NCI-H2081 treated with DMSO at 0.1 percent for 48 hours (cell line): ENCODE results near the gene RAB26.

Experiments used
- DNase-seq: peaks from one replicate; lab custom pipeline; 2025; lab: John Stamatoyannopoulos, UW

Gene RAB26

GRCh38 chr16:2142942-2143877 is 5.2 kb upstream of the RAB26 start:
- DNase-seq: no peak

- DNase-seq: no peak
Observed at GRCh38 chr16:2143878-2144485, 4.4 kb upstream of the RAB26 start.

- DNase-seq: no peak
Observed at GRCh38 chr16:2145843-2146242, 2.6 kb upstream of the RAB26 start.

- DNase-seq: no peak
Observed at GRCh38 chr16:2147378-2147777, 1.0 kb upstream of the RAB26 start.

- no peak for DNase-seq
Observed at GRCh38 chr16:2148714-2149629, 547 bp downstream of the RAB26 start.

- DNase-seq: no peak
Observed at GRCh38 chr16:2149630-2150417, 1.4 kb downstream of the RAB26 start.

GRCh38 chr16:2150418-2151187 is 2.2 kb downstream of the RAB26 start:
- no peak for DNase-seq

GRCh38 chr16:2151188-2152091 is 3.0 kb downstream of the RAB26 start:
- DNase-seq: no peak

GRCh38 chr16:2152695-2153506 is 4.5 kb downstream of the RAB26 start:
- no peak for DNase-seq

GRCh38 chr16:2154533-2155090 is 6.2 kb downstream of the RAB26 start:
- DNase-seq: no peak

- DNase-seq: peak; percentile 99
Observed at GRCh38 chr16:2155091-2155950, 6.9 kb downstream of the RAB26 start, which contains the start of gene TRAF7. Gene TRAF7, plus strand, starts transcription at chr16:2155782. Its CDS starts 8,139 bp downstream, at chr16:2163921.

- no peak for DNase-seq
Observed at GRCh38 chr16:2155977-2156848, 7.8 kb downstream of the RAB26 start.

- DNase-seq: no peak
Observed at GRCh38 chr16:2156849-2157224, 8.4 kb downstream of the RAB26 start.

GRCh38 chr16:2157480-2158261 is 9.2 kb downstream of the RAB26 start:
- DNase-seq: no peak

GRCh38 chr16:2158262-2158638 is 9.8 kb downstream of the RAB26 start:
- DNase-seq: no peak
